22Rv1 (cell line): ENCODE data around the gene TOP3A.

Source experiments
- ZFX ChIP-seq: fragments of 450-650 bp; IDR thresholded peaks from 2 replicates; pipeline ENCODE4 v1.6.1; 2017; ENCODE audit warnings: antibody characterized with exemption, borderline replicate concordance
- TF ChIP-seq, protein P1 (sequence below): fragments of 450-650 bp; IDR thresholded peaks from 2 replicates; pipeline ENCODE4 v1.5.1; 2017; ENCODE audit warnings: mild to moderate bottlenecking

DNA sequence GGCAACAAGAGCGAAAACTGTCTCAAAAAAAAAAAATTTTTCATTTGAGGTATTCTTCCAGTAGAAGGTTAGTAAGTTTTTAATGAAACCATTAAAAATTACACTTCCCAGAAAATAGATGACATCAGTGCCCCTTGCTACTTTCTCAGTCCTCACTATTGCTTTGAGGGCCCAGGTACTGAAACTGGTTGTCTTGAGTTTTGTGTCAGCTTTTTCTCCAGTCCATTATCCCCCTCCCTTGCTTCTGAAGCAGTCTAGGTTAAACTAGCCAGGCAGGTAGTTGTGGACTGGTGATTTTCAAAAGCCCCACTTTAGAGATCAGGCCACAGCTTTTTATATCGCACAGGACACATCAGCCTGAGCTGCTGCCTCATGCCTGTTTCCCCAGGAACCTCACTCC is 11.2 kb upstream of the TOP3A start:
- TF ChIP-seq, protein P1, sequence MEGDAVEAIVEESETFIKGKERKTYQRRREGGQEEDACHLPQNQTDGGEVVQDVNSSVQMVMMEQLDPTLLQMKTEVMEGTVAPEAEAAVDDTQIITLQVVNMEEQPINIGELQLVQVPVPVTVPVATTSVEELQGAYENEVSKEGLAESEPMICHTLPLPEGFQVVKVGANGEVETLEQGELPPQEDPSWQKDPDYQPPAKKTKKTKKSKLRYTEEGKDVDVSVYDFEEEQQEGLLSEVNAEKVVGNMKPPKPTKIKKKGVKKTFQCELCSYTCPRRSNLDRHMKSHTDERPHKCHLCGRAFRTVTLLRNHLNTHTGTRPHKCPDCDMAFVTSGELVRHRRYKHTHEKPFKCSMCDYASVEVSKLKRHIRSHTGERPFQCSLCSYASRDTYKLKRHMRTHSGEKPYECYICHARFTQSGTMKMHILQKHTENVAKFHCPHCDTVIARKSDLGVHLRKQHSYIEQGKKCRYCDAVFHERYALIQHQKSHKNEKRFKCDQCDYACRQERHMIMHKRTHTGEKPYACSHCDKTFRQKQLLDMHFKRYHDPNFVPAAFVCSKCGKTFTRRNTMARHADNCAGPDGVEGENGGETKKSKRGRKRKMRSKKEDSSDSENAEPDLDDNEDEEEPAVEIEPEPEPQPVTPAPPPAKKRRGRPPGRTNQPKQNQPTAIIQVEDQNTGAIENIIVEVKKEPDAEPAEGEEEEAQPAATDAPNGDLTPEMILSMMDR = no peak
- TF ChIP-seq ZFX = no peak
